HG03571 (cell line): ENCODE data around the gene SURF4.

ENCODE experiments used
- ATAC-seq: cut with Tn5 transposase; IDR thresholded peaks from one replicate; pipeline ENCODE4 v1.9.1; 2021; ENCODE audit not compliant: unreplicated experiment

SURF4 gene

DNA sequence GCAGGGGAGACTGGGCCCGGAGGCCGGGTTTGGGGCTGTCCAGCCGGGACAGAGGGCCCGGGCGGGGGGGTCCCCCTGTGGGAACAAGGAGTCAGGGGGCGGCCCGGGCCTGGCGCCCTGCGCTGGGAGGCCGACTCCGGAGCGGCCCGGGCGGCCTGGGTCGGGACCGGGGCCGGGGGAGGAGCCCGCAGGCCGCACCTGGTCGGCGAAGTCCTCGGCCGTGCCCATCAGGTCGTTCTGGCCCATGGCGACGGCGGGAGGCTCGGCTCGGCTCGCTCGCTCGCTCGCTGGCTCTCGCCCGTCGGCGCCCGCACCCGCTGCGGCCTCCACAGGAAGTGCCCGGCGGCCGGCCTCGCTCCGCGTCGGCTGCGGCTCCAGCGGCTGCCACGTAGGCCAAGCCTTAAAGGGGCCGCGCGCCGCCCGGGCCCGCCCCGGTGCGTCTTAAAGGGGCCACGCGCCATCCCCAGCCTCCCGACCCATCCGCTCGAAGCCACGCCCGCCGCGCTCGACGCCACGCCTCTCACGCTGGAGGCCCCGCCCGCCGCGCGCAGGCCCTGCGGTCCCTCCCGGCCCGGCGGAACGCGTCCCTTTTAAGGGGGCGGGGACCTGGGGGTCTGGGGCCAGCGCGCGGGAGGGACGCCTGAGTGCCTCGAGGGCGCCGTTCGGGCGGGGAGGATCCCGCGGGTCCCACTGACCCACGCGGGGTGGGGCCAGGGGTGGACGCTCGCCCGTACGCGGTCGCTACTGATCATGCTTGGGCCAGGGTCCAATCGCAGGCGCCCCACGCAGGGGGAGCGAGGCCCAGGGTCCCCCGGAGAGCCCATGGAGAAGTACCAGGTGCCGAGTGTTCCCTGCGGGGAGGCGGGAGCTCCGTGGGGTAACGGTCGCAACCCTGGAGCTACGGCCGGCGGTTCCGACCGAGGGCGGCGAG is at the start of gene SURF4, which contains the start of gene STKLD1:
Gene SURF4, minus strand, starts transcription at position 337 of the 931 bp plus-strand sequence. Its CDS starts 91 bp downstream, at position 246.
Gene STKLD1, plus strand, starts transcription at position 643 of the 931 bp plus-strand sequence. Its CDS starts 108 bp downstream, at position 751.
- peak; percentile 86 for ATAC-seq

DNA sequence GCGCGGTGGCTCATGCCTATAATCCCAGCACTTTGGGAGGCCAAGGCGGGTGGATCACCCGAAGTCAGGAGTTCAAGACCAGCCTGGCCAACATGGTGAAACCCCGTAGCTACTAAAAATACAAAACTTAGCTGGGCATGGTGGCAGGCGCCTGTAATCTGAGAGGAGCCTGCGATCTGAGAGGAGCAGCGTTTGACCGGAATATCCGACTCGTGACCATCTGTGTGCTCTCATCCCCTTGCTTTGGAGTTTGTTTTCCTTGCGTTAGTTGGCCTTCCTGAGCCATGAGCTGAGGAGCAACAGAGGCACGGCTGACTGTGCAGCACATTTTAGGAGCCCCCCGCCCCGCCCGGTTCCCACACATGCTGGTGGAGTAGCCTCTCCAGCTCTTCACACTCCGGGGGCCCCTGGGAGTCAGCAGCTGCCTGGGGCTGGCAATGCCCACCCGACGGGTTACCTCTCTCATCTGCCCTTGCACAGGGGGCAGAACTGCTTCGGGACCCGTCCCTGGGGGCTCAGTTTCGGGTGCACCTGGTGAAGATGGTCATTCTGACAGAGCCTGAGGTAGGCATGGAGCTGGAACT is 49.3 kb upstream of the SURF4 start:
- no peak for ATAC-seq

DNA sequence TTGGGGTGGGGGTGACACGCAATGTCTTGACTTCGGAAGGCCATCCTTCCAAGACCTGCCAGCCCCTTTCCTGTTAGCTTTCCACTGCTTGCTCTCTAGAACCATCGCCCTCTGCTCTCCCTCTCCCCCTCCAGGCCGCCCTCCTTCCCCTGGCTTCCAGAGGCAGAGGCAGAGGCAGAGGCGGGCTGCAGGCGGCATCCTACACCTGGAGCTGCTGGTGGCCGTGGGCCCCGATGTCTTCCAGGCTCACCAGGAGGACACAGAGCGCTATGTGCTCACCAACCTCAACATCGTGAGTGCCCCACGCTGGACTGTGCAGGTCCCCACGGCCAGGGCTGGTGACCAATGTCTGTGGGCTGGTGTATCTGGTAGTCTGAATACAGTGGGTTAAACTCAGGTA is 48.3 kb upstream of the SURF4 start:
- ATAC-seq, result no peak

DNA sequence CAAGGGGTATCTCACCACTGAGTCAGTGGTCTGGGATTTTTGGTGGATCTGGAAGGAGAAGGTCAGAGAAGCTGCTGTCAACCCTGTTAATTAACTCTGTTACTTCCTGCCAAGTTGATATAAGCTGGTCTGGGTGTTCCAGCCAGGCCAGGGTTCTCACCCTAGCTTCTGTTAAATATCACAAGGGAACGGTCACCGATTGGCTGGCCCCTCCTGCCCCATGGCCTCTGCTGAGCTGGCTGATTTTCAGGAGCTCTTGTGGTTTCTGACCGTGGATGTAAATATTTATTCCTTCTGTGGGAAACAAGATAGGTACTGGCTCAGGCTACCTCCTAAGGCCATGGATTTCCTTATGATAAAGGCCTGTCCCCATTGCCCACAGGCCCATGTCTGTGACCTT is 47.4 kb upstream of the SURF4 start:
- ATAC-seq, result no peak

DNA sequence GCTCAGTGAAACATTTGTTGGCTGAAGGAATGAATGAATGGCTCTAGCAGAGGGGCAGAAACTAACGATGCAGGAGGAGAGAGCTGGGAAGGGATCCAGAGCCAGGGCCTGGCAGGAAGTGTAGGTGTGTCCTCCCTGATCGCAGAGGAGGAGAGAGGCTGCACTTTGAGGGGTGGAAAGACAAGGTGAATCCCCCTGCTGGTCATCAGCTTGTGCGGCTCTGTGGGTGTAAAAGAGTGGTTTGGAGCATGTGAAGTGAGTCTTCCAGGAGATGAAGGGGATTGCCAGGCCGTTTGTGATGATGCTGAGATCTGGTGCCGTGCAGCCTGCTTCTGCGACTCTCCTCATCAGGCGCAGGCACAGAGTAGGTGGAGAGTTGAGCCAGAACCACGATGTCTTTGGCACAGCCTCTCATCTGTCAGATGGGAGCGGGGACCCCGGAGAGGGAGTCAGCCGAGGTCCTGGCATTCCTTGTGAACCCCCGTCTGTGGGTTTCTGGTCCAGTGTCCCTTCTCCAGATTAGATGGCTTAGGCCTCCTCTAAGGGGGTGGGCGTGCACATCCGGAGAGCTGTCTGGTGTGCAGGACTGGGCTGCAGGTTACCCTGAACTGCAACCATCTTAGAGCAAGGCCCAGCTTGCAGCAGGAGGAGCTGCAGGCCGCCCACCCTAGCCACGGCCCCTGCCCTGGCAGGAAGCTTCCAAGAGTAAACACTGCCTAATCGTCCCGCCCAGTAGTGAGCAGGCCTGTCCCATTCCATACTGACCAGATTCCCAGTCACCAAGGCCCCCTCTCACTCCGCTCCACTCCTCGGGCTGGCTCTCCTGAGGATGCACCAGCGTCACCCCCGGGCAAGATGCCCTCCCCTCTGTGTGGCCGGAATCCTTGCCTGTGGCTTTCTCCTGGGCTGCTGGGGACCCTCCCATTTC is 46.0 kb upstream of the SURF4 start, which contains the start of gene ADAMTS13:
Gene ADAMTS13, plus strand, starts transcription at position 753 of the 928 bp plus-strand sequence. Its CDS starts 77 bp downstream, at position 830.
- ATAC-seq, result no peak

DNA sequence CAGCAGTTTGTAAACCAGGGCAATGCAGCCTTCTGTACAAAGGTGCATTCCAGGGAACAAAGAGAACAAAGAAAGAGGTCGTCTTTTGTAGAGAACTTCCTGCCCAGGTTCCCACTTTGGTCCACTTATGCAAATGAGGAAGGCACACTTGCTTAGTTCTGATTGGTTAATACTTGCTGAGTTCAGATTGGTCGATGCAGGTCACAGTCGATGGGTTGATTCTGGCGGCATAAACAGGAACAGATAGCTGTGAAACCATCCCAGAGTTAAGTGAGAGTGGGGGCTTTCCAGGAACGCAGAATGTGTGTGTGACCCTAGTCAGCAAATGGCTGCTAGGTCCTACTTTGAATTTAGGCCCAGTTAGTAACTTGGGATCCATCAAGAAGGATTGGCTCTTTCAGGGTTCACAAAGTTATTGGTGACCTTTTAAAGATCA is 44.5 kb upstream of the SURF4 start:
- ATAC-seq, result no peak

DNA sequence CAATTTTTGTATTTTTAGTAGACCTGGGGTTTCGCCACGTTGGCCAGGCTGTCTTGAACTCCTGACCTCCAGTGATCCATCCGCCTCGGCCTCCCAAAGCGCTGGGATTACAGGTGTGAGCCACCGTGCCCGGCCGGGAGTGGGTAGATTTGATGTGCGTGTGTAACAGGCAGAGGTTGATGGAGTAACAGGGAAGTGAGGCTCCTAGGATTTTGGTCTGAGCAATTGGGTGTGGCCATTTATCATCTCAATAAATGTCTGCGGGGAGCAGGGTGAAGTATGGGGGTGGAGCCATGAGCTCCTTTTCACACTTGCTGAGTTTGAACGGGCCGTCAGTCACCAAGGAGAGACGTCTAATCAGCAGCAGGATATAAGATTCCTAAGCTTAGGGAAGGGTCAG is 43.1 kb upstream of the SURF4 start:
- ATAC-seq, result no peak

DNA sequence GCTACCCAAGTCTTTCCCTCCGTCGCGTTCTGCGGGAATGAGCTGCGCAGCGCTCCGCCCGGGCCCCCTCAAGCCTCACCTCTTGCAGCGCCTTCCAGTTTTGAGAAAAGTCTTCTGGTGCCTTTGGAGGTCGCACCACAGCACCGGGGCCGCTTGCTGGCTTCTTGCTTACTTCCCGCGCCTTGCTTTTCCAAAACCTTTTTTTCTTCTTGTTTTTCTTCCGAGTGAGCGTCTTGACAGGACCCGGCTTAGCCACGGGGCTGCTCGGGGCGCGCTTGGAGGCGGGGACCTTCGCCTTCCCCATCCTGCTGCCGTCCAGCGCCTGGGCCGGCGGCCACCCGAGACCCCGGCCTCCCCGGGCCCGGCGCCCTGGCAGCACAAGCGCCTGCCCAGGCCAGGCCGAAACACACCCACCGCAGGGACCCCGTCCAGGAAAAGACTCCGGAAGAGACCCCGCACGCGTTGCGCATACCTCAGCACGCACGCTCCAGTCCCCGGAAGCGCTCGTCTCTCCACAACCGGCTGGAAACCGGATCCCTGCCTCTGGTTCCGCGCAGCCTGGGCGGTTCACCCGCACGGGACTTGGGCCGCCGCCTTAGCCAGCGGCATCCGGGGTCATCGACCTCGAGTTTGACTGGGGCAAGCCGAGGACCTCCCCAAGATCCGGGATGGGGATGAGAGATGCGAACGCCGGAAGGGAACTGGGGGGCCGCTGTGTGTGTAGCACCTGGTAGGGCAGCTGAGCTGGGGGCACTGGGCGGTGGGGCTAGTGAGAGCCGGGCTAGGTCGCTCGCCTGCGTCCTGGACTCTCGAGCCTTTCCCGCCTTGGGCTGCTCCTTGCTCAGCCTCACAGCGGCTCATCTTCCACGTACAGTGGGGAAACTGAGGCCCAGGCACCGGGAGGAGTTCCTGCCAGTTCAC is 41.9 kb upstream of the SURF4 start, which contains the start of gene REXO4:
Gene REXO4, minus strand, starts transcription at position 470 of the 921 bp plus-strand sequence. Its CDS starts 166 bp downstream, at position 304.
- peak; percentile 68 for ATAC-seq

DNA sequence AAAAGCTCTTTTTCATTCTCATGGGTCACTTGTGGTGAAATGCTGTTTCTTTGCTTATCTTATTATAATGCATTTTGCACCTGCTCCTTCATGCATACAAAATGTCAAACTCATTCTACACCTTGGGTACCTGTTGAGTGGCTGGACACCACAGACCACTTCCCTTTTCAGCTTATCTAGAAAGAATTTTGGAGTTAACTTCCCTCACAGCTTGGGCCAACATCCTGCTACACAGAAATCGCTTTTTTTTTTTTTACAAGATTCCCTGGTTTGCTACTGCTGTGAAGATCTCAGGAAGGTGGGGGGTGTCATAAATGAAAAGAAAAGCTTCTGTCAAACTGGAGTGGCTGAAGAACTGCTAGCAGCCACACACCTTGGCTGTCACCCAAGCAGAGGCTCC is 39.3 kb upstream of the SURF4 start:
- no peak for ATAC-seq

DNA sequence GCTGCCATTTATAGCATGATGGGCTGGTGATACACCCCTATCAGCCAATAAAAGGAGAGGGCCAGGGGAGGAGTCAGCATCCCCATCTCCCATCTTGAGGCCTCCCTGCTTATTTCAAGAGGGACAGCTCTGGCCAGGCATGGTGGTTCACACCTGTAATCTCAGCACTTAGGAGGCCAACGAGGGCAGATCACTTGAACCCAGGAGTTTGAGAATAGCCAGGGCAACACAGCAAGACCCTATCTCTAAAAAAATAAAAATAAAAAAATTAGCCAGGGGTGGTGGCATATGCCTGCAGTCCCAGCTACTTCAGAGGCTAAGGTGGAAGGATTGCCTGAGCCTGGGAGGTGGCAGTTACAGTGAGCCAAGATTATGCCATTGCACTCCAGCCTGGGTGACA is 32.2 kb upstream of the SURF4 start:
- no peak for ATAC-seq

DNA sequence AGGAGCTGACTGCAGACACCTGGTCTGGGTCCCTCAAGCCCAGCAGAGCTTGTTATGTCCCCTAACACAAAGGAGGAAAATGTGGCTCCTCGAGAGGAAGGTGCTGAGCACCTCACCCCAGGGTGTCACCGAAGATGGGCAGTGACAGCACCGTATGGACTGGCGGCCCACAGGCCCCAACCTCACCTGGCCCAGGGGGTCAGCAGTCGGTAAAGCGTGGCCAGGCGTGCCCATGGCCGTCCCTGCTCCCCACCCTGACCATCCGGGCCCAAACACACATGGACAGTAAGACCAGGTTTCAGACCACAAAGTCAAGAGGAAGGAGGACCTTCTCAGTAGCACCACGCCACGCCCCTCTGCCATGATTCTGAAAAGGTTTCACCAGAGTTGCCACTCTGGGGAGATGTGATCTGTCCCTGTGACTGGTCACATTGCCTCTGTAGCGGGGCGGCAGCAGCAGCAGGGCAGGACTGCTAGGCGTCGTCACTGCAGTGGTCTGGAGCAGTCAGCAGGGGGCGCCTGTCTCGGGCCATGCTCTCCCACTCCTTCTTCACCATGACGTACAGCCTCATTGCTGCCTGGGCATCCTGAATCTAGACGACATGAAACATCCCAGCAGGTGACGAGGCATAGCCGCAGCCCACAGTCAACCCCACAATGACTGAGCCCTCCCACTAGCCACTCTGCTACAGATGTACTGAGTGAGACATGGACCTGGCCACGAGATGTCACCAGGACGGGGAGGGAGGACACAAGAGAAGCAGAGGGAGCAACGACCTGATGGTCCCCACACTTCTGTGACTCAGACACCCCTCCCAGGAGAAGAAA is 30.8 kb upstream of the SURF4 start:
- ATAC-seq, result peak; percentile 57

DNA sequence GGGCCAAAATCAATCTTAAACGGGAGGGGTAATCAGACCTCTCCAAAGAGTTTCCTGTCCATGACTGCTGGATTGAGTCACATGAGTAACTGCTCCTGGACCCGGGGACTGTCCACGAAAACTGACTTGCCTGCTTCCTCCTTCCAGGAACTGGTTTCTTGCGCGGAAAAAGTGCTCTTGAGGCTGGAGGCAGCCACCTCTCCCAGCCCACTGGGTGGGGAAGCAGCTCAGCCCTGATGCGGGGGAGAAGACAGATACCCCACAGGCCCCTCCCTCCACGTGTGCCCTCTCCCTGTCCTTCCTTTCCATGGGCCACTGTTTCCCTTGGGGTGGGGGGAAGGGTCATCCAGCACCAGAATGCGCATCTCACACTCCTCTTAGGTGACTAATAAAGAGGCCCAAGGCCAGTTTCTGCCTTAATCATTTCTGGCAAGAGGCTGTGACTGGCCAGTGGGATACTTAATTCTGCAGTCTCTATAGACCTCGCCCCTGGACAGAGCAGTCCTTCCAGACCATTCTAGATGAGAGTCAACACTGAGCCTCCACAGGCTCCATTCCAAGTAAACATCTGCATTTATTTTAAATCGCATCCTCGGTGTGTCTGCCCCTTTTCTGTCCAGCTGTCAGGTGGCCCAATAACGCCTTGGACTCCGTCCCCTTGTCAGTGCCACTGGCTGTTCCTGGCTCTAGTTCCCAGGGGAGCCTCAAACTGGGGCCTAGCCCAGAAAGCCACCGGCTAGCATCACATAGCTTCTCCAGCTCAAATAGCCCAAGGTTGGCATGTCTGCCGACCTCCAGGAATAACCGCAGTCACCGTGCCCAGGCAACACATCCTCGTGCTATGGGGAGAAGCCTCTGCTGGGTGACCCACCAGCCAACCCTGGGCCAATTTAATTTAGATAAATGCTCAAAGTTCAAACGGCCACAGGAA is 29.9 kb upstream of the SURF4 start:
- no peak for ATAC-seq

DNA sequence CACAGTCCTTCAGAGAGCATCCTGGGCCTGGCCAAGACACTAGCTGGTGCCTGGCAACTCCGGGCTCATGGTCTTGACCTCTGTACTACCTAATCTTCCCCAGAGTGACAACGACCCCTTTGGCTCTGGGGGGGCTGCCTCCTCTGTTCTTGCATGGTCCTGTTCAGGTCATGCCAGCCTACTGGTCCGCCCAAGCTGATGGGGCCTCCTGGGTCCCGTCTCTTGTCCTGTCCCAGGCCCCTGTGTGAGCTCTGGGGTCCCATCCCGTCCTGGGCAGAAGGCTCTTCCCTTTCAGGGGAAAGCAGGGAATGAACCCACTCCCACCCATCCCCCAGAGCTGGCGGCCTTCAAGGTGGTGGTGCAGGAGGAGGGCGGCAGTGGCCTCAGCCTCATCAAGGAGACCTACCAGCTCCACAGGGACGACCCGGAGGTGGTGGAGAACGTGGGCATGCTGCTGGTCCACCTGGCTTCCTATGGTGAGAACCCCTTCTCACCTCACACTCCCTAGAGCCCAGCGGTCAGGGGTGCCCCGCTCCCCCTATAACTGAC is 28.7 kb upstream of the SURF4 start:
- ATAC-seq, result no peak

DNA sequence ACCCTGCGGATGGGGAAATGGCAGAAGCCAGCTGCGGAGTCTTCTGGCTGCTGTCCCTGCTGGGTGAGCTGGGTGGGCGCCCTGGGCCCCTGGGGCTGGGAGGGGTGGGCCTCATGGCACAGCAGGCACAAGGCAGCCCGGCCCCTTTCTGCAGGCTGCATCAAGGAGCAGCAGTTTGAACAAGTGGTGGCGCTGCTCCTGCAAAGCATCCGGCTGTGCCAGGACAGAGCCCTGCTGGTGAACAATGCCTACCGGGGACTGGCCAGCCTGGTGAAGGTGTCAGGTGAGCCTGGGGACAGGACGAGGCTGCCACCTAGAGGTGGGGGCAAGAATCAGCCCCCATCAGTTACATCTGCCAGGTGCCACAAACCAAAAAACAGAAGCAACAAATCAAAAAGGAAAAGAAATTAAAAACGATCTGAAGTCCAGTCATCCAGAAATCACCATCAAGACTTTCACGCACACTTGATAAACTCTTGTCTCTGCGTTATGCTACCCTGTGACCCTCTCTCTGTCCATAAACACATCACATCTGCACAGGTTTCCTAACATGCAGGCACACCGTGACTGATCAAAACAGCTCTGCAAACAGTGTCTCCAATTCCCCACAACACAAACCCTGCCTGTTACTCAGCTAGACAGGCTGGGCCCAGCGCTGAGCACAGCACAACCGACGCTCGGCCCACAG is 28.1 kb upstream of the SURF4 start:
- ATAC-seq, result no peak

DNA sequence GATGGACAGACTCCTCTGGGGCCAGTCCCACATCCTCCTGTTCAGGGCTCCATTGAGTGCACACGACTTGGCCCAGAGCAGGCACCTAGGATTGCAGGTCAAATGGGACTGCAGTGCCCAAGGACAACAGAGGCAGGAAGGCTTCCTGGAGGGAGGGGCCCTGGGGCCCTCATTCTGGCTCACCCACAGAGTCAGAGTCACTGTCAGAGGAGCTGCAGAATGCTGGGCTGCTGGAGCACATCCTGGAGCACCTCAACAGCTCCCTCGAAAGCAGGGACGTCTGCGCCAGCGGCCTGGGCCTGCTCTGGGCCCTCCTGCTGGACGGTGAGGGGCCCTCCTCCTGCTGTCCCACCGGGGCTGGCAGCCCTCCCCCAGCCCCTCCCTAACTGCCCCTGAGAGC is 26.8 kb upstream of the SURF4 start:
- no peak for ATAC-seq

DNA sequence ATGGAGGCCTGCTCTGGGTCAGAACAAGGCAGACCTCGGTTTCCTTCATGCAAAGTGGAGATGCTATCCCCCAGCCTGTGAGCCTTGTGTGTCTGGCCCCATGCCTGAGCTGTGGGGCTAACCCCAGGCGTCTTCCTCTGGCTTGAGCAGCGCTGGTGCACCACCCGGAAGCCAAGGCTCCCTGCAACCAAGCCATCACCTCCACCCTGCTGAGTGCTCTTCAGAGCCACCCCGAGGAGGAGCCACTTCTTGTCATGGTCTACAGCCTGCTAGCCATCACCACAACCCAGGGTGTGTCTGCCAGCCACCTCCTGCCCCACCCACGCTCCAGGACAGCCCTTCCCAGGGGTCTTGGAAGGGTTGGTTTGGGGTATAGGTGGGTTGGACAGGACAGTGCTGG is 25.7 kb upstream of the SURF4 start:
- no peak for ATAC-seq

DNA sequence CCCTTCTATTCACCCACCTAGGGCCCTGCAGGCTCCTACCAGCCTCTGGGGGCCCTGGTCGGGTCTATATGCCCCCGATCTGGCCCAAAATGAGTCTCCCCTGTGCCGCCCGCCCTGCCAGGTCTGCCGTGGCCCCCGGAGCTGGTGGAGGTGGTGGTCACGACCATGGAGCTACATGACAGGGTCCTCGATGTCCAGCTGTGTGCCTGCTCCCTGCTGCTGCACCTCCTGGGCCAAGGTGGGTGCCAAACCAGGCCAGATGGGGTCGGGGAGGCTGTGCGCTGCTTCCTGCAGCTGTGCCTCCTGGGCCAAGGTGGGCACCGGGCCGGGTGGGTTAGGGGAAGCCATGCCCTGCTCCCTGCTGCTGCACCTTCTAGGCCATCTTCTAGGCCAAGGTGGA is 24.4 kb upstream of the SURF4 start:
- ATAC-seq, result no peak
